Ecto neural progenitor cell (in vitro differentiated cells): Measurements from ENCODE around the gene ARFGAP1.
"Not testable (repeated sequence)": the region's sequence is repeated elsewhere in the genome, so short reads cannot be mapped to it uniquely, and the experiment has no call there.

ENCODE experiments used
- DNase-seq: peaks from one replicate; pipeline ENCODE4 v3.0.0-alpha.2; 2018; ENCODE audit warnings: low spot score

The ARFGAP1 gene

DNA sequence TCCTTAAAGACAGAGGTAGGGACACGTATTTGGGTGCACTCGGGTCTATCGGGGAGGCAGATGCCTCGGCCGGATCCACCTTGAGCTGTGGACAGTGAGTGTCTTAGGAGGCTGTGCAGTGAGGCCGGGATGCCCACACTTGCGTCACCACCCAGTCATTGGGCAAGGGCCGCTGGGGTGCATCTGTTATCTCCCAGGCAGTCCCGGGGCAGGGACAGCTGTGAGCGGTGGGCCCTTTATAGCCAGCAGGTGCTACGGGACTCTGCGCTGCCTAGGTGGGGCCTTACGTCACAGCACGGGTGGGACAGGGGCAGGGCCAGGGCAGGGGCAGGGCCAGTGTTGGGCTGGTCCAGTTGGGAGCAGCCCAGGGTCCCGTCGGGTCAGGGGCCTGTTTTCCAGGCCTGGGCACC, 19.7 kb downstream of the ARFGAP1 start:
- DNase-seq, result no peak

DNA sequence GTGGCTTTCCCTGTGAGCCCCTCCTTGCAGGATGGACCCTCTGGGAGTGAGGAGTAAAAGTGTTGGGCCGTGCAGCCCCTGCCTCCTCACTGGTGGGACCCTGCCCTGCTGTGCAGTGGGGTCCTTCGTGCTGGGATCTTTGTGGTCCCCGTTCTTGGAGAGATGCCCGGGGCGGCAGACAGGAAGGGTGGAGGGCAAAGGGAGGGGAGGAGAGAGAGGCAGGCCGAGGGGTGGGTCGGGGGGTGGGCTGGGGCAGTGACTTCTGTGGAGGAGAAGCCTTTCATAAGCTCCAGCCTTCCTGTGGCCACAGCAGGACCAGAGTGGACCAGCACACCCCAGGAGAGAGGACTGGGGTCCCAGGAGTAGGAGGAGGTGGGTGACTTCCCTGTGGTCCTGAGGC, 20.3 kb downstream of the ARFGAP1 start, which contains the start of gene COL20A1:
Gene COL20A1, plus strand, starts transcription at position 283 of the 400 bp plus-strand sequence. CDS start 1,922 bp downstream, outside the sequence.
- DNase-seq, result no peak

- no peak for DNase-seq
These were observed 20.8 kb downstream of the ARFGAP1 start for GRCh38 chr20:63293456-63293855.

GRCh38 chr20:63293871-63294535, 21.4 kb downstream of the ARFGAP1 start:
- no peak for DNase-seq

DNA sequence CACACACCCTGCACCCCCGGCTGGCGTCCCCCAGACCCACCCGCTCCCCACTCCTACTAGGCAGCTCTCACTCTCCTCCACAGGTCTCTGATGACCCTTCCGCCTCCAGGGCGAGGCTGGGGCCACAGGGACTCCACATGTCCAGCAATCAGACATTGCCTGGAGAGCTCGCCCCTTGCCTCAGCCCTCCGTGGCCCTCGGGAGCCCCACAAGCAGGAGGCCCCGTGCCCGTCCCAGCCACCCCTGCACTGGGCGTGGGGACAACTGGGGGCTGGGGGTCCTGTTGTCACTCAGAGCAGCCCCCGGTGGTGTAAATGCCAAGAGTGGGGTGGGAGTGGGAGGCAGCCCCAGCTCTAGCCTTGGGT, 21.9 kb downstream of the ARFGAP1 start:
- DNase-seq, result no peak

DNA sequence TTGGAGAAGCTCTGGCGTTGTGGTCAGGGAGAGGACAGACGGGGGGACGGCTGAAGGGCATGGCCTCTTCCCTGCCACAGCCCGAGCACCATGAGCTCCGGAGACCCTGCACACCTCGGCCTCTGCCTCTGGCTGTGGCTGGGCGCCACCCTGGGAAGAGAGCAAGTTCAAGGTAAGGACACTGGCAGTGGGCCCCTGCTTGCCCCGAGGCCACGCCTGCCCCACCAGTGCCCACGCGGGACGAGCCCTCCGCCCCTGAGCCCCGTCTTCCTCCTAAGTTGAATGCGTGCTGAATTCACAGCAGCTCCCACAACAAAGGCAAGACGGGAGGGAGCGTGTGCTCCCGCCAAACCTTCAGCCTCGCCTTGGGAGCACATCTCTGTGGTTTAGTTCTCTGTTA, 22.4 kb downstream of the ARFGAP1 start:
- DNase-seq, result no peak

DNA sequence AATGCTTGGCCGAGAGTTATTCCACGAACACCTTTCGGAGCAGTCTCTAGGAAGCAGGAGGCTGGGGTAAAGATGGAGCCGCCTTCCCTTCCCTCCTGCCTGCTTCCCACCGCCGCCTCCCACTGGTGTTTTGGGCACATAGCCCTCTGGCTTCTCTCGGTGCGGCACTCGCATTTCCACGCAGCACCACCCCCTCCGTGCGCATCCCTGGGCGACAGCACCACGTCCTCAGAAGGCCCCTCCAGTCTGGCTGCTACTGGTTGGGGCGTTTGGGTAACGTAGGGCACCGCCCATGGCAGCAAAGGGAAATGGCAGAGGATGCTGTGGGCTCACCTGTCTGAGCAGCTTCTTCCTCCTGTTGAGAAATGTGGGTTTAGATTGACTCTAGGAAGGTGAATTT, 22.8 kb downstream of the ARFGAP1 start:
- no peak for DNase-seq

DNA sequence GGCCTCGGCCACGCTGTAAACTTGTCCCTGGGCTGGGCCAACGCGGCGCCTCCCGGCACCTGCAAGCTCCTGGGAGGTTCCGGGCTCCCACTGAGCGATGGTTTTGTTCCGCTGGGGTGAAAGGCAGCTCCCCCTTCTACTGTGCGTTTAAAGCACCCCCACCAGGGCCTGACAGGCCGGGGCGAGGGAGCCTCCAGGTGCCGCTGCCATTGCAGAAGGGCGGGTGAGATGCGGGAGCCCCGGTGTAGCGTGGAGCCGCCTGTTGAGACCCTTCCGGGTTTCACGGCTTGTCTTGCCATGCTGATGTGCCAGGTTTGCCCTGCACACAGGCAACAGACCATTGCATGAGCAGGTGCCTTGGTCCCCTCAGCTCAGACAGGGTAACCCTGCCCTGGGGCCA, 23.2 kb downstream of the ARFGAP1 start:
- no peak for DNase-seq

DNA sequence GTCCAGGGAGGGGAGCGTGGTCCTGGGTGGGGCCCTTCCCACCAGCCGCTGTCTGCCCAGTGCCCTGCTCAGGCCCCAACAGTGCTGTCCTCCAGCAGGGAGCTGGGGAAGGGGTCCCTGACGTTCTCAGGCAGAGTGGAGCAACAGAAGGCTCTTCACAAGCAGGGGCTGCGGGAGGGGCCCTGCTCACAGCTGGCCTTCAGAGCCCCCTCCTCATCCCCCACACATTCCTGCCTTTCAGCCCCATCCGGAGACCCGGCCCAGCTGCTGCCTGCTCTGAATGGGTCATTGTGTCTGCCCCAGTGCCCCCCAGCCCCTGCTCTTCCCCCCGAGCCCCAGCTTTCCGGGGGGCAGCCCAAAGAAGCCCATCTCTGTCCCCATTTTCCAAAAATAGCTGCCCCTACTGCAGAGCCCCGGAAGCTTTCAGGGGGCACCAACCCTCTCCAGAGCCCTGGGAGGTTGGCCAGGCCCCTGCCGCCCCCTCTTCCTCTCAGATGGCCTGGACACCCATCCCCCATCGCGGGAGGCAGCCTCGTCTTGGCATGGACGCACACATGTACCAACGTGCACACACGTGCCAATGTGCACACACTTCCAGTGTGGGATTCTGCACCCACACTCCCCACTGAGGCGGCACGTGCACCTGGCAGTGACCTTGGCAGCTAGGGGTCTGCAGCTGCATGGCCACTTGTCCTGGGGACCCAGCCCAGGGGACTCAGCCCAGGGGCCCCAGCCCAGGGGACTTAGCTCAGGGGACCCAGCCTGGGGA, 24.1 kb downstream of the ARFGAP1 start:
- no peak for DNase-seq

DNA sequence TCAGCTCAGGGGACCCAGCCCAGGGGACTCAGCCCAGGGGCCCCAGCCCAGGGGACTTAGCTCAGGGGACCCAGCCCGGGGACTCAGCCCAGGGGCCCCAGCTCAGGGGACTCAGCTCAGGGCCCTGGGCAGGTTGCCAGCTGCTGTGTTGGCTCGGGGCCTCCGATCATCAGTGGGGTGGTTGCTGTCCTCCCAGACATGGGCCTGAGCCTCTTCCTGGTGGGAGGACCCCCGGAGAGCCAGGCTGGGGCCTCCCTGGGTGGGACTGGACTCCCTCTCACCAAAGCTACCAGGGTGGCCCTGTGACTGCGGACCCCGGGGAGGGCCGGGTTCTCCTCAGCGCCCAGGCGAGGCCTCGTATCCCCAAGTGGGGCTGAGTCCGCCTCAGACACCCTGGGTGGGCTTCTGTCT, 24.8 kb downstream of the ARFGAP1 start:
- no peak for DNase-seq

DNA sequence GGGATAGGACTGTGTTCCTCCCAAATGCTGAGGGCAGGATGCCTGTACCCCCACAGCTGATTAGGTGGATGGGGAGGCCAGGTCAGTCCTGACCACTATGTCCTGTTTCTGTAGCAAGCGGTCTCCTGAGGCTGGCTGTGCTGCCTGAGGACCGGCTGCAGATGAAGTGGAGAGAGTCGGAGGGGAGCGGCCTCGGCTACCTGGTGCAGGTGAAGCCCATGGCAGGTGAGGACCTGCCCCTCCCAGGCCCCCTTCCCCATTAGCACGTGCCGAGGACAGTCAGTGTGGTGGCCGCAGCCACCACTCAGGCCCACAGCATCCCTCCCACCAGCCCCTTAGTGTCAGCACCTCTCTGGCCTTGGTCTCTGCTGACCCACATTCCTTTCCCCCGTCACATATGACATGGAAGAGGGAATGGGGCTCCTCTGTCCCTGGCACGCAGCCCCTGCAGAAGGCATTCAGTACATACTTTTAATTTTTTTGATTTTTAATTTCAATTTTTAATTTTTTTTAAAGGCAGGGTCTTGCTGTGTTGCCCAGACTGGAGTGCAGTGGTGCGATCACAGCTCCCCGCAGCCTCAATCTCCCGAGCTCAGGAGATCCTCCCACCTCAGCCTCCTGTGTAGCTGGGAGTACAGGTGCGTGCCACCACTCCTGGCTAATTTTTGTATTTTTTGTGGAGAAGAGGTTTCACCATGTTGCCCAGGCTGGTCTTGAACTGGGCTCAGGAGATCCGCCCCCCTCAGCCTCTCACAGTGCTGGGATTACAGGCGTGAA, 25.4 kb downstream of the ARFGAP1 start:
- no peak for DNase-seq

GRCh38 chr20:63298731-63299312, 26.2 kb downstream of the ARFGAP1 start:
- DNase-seq, result no peak

- no peak for DNase-seq
These were observed 29.1 kb downstream of the ARFGAP1 start for GRCh38 chr20:63301671-63302070.

- no peak for DNase-seq
These were observed 30.6 kb downstream of the ARFGAP1 start for GRCh38 chr20:63303095-63303666.

GRCh38 chr20:63305393-63305792, 32.8 kb downstream of the ARFGAP1 start:
- no peak for DNase-seq

DNA sequence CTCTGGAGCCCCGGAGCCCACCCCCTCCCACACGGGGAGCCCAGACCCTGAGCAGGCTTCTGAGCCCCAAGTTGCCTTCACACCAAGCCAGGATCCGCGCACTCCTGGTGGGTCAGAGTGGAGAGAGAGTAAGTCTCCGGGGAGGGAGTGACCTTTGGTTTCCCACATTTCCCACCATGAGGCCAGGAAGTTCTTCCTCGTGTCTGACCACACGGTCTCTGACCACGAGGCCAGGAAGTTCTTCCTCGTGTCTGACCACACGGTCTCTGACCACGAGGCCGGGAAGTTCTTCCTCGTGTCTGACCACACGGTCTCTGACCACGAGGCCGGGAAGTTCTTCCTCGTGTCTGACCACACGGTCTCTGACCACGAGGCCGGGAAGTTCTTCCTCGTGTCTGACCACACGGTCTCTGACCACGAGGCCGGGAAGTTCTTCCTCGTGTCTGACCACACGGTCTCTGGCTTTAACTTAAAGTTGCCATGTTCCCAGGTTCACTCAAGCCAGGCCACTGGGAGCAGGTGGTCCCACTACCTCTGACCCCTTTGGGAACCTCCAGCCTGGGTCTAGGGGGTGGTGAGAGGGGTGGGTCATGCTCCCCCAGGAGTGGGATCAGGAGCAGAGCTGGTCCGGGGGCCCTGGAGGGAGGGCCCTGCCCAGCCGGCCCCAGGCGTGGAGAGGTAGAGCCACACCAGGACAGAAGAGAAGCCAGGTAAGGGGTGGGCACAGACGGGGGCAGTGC, 33.5 kb downstream of the ARFGAP1 start:
- DNase-seq, result not testable (repeated sequence)

DNA sequence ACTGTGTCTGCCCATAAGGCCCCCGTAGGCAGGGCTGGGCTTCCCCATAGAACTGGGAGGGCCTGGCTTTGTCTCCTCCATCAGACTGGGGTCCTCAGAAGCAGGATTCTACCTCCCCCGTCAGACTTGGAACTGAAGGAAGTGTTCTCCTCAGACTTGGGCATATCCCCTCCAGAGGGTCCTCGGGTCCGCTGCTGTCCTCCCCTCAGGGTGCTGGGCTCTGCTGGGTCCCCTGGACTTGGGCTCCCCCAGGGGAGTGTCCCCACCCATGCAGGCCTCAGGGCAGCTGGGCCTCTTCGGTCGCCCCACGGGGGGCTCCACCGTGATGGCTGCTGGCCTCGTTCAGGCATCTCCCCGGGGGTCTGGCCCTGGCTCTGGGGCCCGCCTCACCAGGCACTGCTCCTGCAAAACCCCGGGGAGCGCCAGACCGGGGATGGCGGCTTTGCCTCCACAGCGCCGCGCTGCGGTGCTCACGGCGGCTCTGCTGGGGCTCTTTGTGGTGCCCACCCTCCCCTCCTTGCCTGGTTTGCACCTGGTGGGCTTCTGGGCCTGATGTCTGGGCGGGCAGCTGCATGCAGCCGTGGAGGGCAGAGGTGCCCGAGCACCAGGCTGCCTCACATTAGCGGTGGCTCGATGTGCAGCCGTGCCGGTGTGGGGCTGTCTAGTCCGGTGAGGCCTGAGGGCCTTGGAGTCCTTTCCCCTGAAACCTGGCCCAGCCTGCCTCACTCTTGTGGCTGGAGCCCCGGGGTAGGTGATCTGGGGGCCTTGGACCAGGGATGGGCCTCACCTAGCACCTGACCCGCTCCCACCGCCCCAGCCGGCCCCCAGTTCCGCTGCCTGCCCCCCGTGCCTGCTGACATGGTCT, 34.3 kb downstream of the ARFGAP1 start:
- no peak for DNase-seq

DNA sequence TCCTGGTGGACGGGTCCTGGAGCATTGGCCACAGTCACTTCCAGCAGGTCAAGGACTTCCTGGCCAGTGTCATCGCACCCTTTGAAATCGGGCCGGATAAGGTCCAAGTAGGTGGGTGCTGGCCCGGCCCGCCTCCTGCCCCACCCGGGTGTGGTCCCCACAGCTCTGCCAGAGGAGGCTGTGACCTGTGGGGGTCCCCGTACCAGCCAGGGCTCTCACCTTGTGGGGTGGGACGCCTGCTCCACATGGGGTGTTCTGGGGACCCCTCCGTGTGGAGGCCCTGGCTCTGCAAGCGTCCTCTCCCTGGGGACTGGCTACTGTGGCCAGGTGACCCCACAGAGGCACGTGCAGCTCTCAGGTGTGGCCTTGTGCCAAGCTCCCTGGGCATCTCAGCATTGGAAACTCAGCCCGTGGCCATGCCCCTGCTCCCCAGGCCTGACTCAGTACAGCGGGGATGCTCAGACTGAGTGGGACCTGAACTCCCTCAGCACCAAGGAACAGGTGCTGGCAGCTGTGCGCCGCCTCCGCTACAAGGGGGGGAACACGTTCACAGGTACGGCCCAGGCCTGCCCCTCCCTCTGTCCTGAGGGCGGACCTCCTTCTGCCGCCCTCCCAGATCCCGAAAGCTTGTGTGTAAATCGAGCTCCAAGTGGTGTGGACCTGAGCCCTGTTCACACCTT, 35.1 kb downstream of the ARFGAP1 start:
- no peak for DNase-seq

DNA sequence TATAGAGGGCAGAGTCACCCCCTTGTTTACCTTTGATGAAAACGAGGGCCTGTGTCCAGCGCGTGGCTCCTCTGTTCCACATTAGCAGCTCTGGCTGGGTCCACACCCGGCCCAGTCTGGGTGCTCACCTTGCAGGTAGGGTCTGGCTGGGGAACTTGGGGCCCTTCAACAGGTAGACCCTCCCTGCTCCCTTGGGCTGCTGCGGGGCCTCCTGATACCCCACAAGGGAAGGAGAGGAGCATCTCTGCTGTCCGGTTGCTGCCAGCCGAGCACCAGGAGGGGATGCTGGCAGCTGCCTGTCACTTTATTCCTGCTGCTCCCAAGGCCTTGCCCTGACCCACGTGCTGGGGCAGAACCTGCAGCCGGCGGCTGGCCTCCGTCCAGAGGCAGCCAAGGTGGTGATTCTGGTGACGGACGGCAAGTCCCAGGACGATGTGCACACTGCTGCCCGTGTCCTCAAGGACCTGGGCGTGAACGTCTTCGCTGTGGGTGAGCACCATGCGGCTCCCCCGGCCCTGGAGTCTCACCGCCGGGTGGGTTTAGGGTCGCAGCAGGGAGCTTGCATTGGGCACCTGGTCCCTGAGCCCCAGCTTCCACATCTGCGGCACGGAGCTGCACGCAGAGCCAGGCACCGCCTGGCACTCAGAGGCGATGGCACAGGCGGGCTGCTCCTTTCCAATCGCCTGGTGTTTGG, 35.8 kb downstream of the ARFGAP1 start:
- DNase-seq, result no peak
